ENCODE measurements around the gene ACTR5. TPM values are rescaled to one million over a fixed set of nuclear protein-coding genes. Genes with fewer than 3 reads are reported as not detected.

The ACTR5 gene
- total RNA-seq, 4 donors from 2014 or later, result 7.8 to 13.9 (median 8.6) TPM

- no peak for ATAC-seq
- no peaks in the 10 kb centered on the region for H3K27me3 ChIP-seq
- H3K9me3 ChIP-seq, result no peaks in the 10 kb centered on the region
- 66 to 72% methylated on average over 5 to 6 of the region's 7 CpGs for WGBS, 2 donors (ENCODE audit: low coverage in 1 of 2)
- no peak overlapping the region for H3K4me3 ChIP-seq
- TF ChIP-seq POLR2AphosphoS5 (IDR thresholded peaks at IDR 0.05) (no peak), POLR2A (IDR thresholded peaks at IDR 0.05) (no peak), EP300 (IDR thresholded peaks at IDR 0.05) (no peak)
- TF ChIP-seq, protein P1, sequence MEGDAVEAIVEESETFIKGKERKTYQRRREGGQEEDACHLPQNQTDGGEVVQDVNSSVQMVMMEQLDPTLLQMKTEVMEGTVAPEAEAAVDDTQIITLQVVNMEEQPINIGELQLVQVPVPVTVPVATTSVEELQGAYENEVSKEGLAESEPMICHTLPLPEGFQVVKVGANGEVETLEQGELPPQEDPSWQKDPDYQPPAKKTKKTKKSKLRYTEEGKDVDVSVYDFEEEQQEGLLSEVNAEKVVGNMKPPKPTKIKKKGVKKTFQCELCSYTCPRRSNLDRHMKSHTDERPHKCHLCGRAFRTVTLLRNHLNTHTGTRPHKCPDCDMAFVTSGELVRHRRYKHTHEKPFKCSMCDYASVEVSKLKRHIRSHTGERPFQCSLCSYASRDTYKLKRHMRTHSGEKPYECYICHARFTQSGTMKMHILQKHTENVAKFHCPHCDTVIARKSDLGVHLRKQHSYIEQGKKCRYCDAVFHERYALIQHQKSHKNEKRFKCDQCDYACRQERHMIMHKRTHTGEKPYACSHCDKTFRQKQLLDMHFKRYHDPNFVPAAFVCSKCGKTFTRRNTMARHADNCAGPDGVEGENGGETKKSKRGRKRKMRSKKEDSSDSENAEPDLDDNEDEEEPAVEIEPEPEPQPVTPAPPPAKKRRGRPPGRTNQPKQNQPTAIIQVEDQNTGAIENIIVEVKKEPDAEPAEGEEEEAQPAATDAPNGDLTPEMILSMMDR (IDR thresholded peaks at IDR 0.05), result no peak
- H3K27ac ChIP-seq, result no peak overlapping the region
- peaks cover 0 to 98% of the 10 kb centered on the region in 2 donors for H3K36me3 ChIP-seq
- no peaks in the 10 kb centered on the region for H3K4me1 ChIP-seq
Measured at GRCh38 chr20:38757145-38757775, 9.0 kb downstream of the ACTR5 start.

DNA sequence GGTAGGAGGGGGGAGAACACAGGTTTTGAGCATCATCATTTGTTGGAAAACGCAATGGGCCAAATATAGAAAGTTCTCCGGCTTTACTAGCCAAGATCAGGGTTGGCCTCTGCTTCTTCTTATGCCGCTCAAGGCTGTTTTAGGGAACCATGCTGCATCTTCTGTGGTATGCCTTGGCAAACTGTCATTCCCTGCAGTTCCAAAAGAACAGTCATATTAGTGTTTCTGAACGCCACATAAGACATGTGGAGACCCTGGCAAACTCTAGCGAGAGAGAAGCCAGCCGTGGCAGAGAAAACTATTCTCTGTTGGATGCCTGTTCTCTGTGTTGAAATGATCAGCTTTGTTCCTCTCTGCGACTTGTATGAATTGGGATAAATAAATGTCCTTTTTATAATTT, 10.8 kb downstream of the ACTR5 start:
- no peak for TF ChIP-seq POLR2A (IDR thresholded peaks at IDR 0.05)
- TF ChIP-seq, protein P1 (IDR thresholded peaks at IDR 0.05), result no peak
- 87 to 100% methylated on average over 3 to 5 of the region's 7 CpGs for WGBS, 2 donors (ENCODE audit: low coverage in 1 of 2)
- no peak overlapping the region for H3K4me3 ChIP-seq
- no peaks in the 10 kb centered on the region for H3K9me3 ChIP-seq
- no peak for ATAC-seq
- peaks cover 0 to 100% of the 10 kb centered on the region in 2 donors for H3K36me3 ChIP-seq
- H3K27ac ChIP-seq, result no peak overlapping the region
- H3K4me1 ChIP-seq, result peaks cover 0 to under 1% (median 0%) of the 10 kb centered on the region in 3 donors
- H3K27me3 ChIP-seq, result no peaks in the 10 kb centered on the region

DNA sequence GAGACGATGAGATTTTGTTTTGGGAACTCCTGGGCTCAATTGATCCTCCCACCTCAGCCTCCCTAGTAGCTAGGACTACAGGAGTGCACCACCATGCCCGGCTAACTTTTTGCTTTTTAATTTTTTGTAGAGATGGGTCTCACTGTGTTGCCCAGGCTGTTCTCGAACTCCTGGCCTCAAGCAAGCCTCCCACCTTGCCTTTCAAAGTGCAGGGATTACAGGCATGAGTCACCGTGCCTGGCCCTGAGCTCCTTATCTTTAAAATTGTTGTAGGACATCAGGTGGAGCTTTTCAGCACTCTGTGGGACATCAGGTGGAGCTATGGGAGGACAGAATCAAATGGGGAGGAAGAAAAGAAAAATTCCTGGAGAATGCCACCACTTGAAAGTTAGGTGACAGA, 12.7 kb downstream of the ACTR5 start:
- H3K27me3 ChIP-seq, result no peaks in the 10 kb centered on the region
- H3K27ac ChIP-seq, result no peak overlapping the region
- ATAC-seq, result no peak
- no peak overlapping the region for H3K4me3 ChIP-seq
- 94% methylated on average over 4 of the region's 4 CpGs; no CpG with 5 or more reads in 1 of the 2 donors for WGBS, 2 donors (ENCODE audit: low coverage in 1 of 2)
- peaks cover 0 to 17% (median 0%) of the 10 kb centered on the region in 3 donors for H3K4me1 ChIP-seq
- no peaks in the 10 kb centered on the region for H3K9me3 ChIP-seq
- H3K36me3 ChIP-seq, result peaks cover 0 to 100% of the 10 kb centered on the region in 2 donors
- TF ChIP-seq POLR2AphosphoS5 (IDR thresholded peaks at IDR 0.05) (no peak), EP300 (IDR thresholded peaks at IDR 0.05) (no peak), POLR2A (IDR thresholded peaks at IDR 0.05) (no peak)
- TF ChIP-seq, protein P1 (IDR thresholded peaks at IDR 0.05), result no peak

DNA sequence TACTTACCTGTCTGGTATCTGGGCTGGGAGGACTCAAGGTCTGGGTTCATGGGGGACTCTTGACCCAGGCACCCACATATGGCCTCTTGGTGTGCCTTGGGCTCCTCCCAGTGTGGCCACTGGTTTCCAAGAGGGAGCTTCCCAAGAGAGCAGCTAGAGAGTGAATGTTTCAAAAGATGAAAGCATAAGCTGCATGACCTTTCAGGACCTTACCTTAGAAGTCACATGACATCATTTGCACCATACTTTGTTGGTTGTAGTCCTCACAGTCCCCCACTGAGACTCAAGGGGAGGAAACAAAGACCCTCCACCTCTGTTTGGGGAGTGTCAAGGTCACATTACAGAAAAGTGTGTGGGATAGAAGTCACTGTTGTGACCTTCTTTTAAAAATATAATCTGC, 13.9 kb downstream of the ACTR5 start:
- Histone ChIP-seq H3K27ac (no peak overlapping the region), H3K4me1 (peaks cover 0 to 21% (median 0%) of the 10 kb centered on the region in 3 donors), H3K4me3 (no peak overlapping the region), H3K9me3 (no peaks in the 10 kb centered on the region), H3K36me3 (peaks cover 0 to 99% of the 10 kb centered on the region in 2 donors), H3K27me3 (no peaks in the 10 kb centered on the region)
- TF ChIP-seq EP300 (IDR thresholded peaks at IDR 0.05) (no peak), POLR2AphosphoS5 (IDR thresholded peaks at IDR 0.05) (no peak), POLR2A (IDR thresholded peaks at IDR 0.05) (no peak)
- TF ChIP-seq, protein P1 (IDR thresholded peaks at IDR 0.05), result no peak
- no peak for ATAC-seq

DNA sequence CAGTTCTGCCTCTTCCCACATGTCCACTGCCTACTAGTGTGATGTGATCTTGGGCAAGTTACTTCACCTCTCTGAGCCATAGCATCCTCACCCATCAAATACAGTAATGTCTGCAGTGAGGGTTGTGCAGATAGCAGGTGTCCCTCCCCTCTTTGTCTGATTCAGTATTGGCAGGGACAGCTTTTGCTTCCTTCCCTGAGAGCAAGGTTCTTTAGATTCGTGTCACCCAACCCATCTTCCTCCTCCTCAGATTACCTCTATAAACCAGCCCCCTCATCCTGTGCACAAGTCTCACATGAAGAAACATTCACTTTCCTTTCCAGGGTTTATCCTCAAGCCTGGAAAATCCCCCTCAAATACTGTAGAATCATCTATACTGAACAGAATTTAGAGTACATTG, 15.4 kb downstream of the ACTR5 start:
- Histone ChIP-seq H3K4me1 (peaks cover 0 to 21% (median 0%) of the 10 kb centered on the region in 3 donors), H3K27ac (no peak overlapping the region), H3K36me3 (peaks cover 0 to 99% of the 10 kb centered on the region in 2 donors), H3K9me3 (no peaks in the 10 kb centered on the region), H3K4me3 (no peak overlapping the region), H3K27me3 (no peaks in the 10 kb centered on the region)
- ATAC-seq, result no peak
- 56 to 88% methylated on average over 1 of the region's 1 CpG for WGBS, 2 donors (ENCODE audit: low coverage in 1 of 2)
- no peak for TF ChIP-seq EP300 (IDR thresholded peaks at IDR 0.05)
- TF ChIP-seq, protein P1 (IDR thresholded peaks at IDR 0.05), result no peak
- TF ChIP-seq POLR2AphosphoS5 (IDR thresholded peaks at IDR 0.05), result no peak
- no peak for TF ChIP-seq POLR2A (IDR thresholded peaks at IDR 0.05)

Data from gastroesophageal sphincter (tissue), 4 donors.